HL-60 (cell line): Measurements from ENCODE around the gene CYREN.

Experiments
- DNase-seq, 2 experiments: peaks; one replicate each; pipeline ENCODE4 v3.0.0-alpha.2; 2010 to 2020; ENCODE audit warnings: low read depth in 1 of 2, low spot score in 1 of 2
- H3K27ac ChIP-seq: fragments of 250-450 bp; sonication (Bioruptor Pico); replicated peaks from 2 replicates; pipeline ENCODE4 v1.5.1; 2020; ENCODE audit warnings: mild to moderate bottlenecking, moderate library complexity
- H3K27me3 ChIP-seq: fragments of 250-450 bp; sonication (Bioruptor Pico); 2 replicates; pipeline ENCODE4 v1.5.1; 2021; ENCODE audit warnings: mild to moderate bottlenecking, moderate library complexity; ENCODE audit not compliant: insufficient read depth, poor library complexity, severe bottlenecking
- H3K4me3 ChIP-seq: replicated peaks from 2 replicates; pipeline ENCODE4 v1.5.1; 2011; ENCODE audit warnings: mild to moderate bottlenecking, control low read depth, low read length; ENCODE audit not compliant: insufficient read depth
- GABPA ChIP-seq: IDR thresholded peaks from 2 replicates; pipeline ENCODE4 v1.6.1; 2012; ENCODE audit warnings: low read depth
- POLR2AphosphoS5 ChIP-seq: IDR thresholded peaks from 2 replicates; pipeline ENCODE4 v1.6.1; 2012; ENCODE audit warnings: low read depth
- SPI1 ChIP-seq: IDR thresholded peaks from 2 replicates; pipeline ENCODE4 v1.6.1; 2012; ENCODE audit warnings: low read depth, mild to moderate bottlenecking, borderline replicate concordance
- TF ChIP-seq, protein P1 (sequence below): IDR thresholded peaks from 2 replicates; pipeline ENCODE4 v1.6.1; 2012; ENCODE audit warnings: low read depth; ENCODE audit not compliant: insufficient replicate concordance
- TF ChIP-seq, protein P2 (sequence below): IDR thresholded peaks from one replicate; pipeline ENCODE4 v1.5.1; 2011; ENCODE audit warnings: low read length, control low read depth, inconsistent platforms; ENCODE audit not compliant: insufficient read depth

Gene CYREN

GRCh38 chr7:135204876-135205275, 34.4 kb upstream of the CYREN start:
- Histone ChIP-seq H3K4me3 (no peak overlapping the region), H3K27me3 (no peaks in the 10 kb centered on the region), H3K27ac (no peak overlapping the region)
- TF ChIP-seq POLR2AphosphoS5 (no peak), GABPA (no peak), SPI1 (no peak)
- TF ChIP-seq, protein P1, sequence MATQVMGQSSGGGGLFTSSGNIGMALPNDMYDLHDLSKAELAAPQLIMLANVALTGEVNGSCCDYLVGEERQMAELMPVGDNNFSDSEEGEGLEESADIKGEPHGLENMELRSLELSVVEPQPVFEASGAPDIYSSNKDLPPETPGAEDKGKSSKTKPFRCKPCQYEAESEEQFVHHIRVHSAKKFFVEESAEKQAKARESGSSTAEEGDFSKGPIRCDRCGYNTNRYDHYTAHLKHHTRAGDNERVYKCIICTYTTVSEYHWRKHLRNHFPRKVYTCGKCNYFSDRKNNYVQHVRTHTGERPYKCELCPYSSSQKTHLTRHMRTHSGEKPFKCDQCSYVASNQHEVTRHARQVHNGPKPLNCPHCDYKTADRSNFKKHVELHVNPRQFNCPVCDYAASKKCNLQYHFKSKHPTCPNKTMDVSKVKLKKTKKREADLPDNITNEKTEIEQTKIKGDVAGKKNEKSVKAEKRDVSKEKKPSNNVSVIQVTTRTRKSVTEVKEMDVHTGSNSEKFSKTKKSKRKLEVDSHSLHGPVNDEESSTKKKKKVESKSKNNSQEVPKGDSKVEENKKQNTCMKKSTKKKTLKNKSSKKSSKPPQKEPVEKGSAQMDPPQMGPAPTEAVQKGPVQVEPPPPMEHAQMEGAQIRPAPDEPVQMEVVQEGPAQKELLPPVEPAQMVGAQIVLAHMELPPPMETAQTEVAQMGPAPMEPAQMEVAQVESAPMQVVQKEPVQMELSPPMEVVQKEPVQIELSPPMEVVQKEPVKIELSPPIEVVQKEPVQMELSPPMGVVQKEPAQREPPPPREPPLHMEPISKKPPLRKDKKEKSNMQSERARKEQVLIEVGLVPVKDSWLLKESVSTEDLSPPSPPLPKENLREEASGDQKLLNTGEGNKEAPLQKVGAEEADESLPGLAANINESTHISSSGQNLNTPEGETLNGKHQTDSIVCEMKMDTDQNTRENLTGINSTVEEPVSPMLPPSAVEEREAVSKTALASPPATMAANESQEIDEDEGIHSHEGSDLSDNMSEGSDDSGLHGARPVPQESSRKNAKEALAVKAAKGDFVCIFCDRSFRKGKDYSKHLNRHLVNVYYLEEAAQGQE: no peak
- TF ChIP-seq, protein P2, sequence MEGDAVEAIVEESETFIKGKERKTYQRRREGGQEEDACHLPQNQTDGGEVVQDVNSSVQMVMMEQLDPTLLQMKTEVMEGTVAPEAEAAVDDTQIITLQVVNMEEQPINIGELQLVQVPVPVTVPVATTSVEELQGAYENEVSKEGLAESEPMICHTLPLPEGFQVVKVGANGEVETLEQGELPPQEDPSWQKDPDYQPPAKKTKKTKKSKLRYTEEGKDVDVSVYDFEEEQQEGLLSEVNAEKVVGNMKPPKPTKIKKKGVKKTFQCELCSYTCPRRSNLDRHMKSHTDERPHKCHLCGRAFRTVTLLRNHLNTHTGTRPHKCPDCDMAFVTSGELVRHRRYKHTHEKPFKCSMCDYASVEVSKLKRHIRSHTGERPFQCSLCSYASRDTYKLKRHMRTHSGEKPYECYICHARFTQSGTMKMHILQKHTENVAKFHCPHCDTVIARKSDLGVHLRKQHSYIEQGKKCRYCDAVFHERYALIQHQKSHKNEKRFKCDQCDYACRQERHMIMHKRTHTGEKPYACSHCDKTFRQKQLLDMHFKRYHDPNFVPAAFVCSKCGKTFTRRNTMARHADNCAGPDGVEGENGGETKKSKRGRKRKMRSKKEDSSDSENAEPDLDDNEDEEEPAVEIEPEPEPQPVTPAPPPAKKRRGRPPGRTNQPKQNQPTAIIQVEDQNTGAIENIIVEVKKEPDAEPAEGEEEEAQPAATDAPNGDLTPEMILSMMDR: no peak
- no peak for DNase-seq

DNA sequence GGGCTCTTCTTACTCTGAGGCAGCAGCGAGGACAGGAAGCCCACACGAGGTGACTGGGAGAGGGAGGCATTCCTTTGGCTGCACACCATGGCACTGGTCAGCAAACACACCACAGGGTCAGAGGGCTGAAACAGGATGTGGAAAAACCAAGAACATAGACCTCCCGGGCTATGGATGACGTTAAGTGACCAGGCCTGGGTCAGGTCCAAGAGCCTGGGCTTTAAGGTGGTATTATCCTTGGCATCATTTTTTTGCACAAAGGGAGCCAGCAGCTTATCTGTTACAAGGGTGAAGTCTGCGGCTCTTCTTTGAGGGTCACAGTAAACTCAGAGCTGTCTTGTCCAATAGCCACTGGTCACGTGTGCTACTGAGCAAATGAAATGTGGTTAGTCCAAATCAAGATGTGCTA, 33.8 kb upstream of the CYREN start:
- no peak for DNase-seq
- Histone ChIP-seq H3K27me3 (no peaks in the 10 kb centered on the region), H3K27ac (no peak overlapping the region), H3K4me3 (no peak overlapping the region)
- TF ChIP-seq, protein P1: no peak
- TF ChIP-seq SPI1 (no peak), POLR2AphosphoS5 (no peak), GABPA (no peak)
- TF ChIP-seq, protein P2: no peak

DNA sequence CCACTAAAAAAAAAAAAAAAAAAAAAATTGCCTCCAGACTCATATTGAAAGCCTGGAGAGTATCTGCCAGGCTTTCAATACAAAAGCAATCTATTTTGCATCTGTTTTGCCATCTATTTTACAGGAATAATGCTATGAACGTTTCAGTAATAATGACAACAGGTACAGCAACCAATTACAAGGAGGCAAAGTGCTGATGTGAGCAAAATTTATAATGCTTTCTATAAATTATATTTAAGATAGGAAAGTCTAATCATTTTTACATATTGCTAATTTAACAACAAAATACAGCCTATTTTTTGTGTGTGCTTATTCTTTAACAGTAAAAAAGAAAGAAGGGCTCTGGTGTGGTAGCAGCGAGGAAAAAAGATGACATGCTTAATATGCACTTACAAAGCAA, 30.8 kb upstream of the CYREN start:
- no peaks in the 10 kb centered on the region for H3K27me3 ChIP-seq
- no peak overlapping the region for H3K4me3 ChIP-seq

More for the DNA sequence above, 30.8 kb upstream of the CYREN start:
- no peak for DNase-seq
- H3K27ac ChIP-seq: no peak overlapping the region
- TF ChIP-seq, protein P1: no peak
- no peak for TF ChIP-seq SPI1
- no peak for TF ChIP-seq GABPA
- no peak for TF ChIP-seq POLR2AphosphoS5
- TF ChIP-seq, protein P2: no peak
